H9 (cell line): ENCODE results near the gene ACTL7A. TPM values are rescaled to one million over a fixed set of nuclear protein-coding genes. Genes with fewer than 3 reads are reported as not detected.

Source experiments
- DNase-seq: peaks from one replicate; pipeline ENCODE4 v3.0.0-alpha.2; 2017
- H2AFZ ChIP-seq: one replicate; pipeline ENCODE4 v1.6.1; 2013; ENCODE audit warnings: mild to moderate bottlenecking, low read length, control low read depth, moderate library complexity
- H2AK5ac ChIP-seq: 2 replicates; pipeline ENCODE4 v1.6.1; 2013; ENCODE audit warnings: low read length, control low read depth, mixed read lengths; ENCODE audit not compliant: insufficient read length
- H2BK120ac ChIP-seq: one replicate; pipeline ENCODE4 v1.6.1; 2013; ENCODE audit warnings: low read depth, mild to moderate bottlenecking, low read length, control low read depth, inconsistent platforms; ENCODE audit not compliant: poor library complexity, severe bottlenecking
- H2BK12ac ChIP-seq: 2 replicates; pipeline ENCODE4 v1.6.1; 2013; ENCODE audit warnings: low read length, control low read depth, mixed read lengths, low read depth; ENCODE audit not compliant: insufficient read length
- H2BK15ac ChIP-seq: 2 replicates; pipeline ENCODE4 v1.6.1; 2013; ENCODE audit warnings: low read depth, low read length, control low read depth
- H2BK20ac ChIP-seq: one replicate; pipeline ENCODE4 v1.6.1; 2013; ENCODE audit warnings: low read depth, mild to moderate bottlenecking, low read length, control low read depth, inconsistent platforms; ENCODE audit not compliant: poor library complexity, severe bottlenecking
- H2BK5ac ChIP-seq: 2 replicates; pipeline ENCODE4 v1.6.1; 2013; ENCODE audit warnings: low read length, control low read depth, mixed read lengths; ENCODE audit not compliant: insufficient read length
- H3K14ac ChIP-seq: 2 replicates; pipeline ENCODE4 v1.6.1; 2013; ENCODE audit warnings: low read length, control low read depth; ENCODE audit not compliant: insufficient read depth
- H3K18ac ChIP-seq: 2 replicates; pipeline ENCODE4 v1.6.1; 2013; ENCODE audit warnings: low read depth, mild to moderate bottlenecking, mixed read lengths, low read length, control low read depth; ENCODE audit not compliant: insufficient read length
- H3K23ac ChIP-seq: 2 replicates; pipeline ENCODE4 v1.6.1; 2013; ENCODE audit warnings: low read length, control low read depth, mixed read lengths, low read depth; ENCODE audit not compliant: insufficient read length
- H3K23me2 ChIP-seq: 2 replicates; pipeline ENCODE4 v1.6.1; 2013; ENCODE audit warnings: low read depth, mild to moderate bottlenecking, mixed read lengths, low read length, control low read depth; ENCODE audit not compliant: insufficient read length, poor library complexity, severe bottlenecking
- H3K27ac ChIP-seq: 2 replicates; pipeline ENCODE4 v1.5.1; 2013; ENCODE audit warnings: low read length, control low read depth, mixed read lengths, low read depth; ENCODE audit not compliant: insufficient read length
- H3K27me3 ChIP-seq: 2 replicates; pipeline ENCODE4 v1.6.1; 2013; ENCODE audit warnings: low read length, control low read depth, inconsistent platforms; ENCODE audit not compliant: insufficient read depth
- H3K4ac ChIP-seq: 2 replicates; pipeline ENCODE4 v1.6.1; 2013; ENCODE audit warnings: low read depth, mild to moderate bottlenecking, control low read depth, inconsistent platforms, low read length, moderate library complexity
- H3K4me1 ChIP-seq: 2 replicates; pipeline ENCODE4 v1.6.1; 2013; ENCODE audit warnings: low read length, control low read depth, inconsistent platforms; ENCODE audit not compliant: insufficient read depth
- H3K4me2 ChIP-seq: 2 replicates; pipeline ENCODE4 v1.6.1; 2013; ENCODE audit warnings: low read length, control low read depth, mixed read lengths; ENCODE audit not compliant: insufficient read length, insufficient read depth
- H3K56ac ChIP-seq: 2 replicates; pipeline ENCODE4 v1.6.1; 2013; ENCODE audit warnings: low read depth, mild to moderate bottlenecking, mixed read lengths, low read length, control low read depth; ENCODE audit not compliant: insufficient read length
- H3K79me1 ChIP-seq: 2 replicates; pipeline ENCODE4 v1.6.1; 2013; ENCODE audit warnings: low read depth, mild to moderate bottlenecking, moderate library complexity, low read length, control low read depth, inconsistent platforms; ENCODE audit not compliant: insufficient read depth, poor library complexity, severe bottlenecking
- H3K79me2 ChIP-seq: 2 replicates; pipeline ENCODE4 v1.6.1; 2013; ENCODE audit warnings: low read length, control low read depth, inconsistent platforms; ENCODE audit not compliant: insufficient read depth
- H3K9ac ChIP-seq: 2 replicates; pipeline ENCODE4 v1.6.1; 2013; ENCODE audit warnings: low read length, control low read depth, mixed read lengths; ENCODE audit not compliant: insufficient read length; ENCODE audit errors: extremely low read depth
- H3K9me3 ChIP-seq: one replicate; pipeline ENCODE4 v1.6.1; 2013; ENCODE audit warnings: low read depth, low read length, inconsistent platforms; ENCODE audit not compliant: control insufficient read depth
- H3T11ph ChIP-seq: one replicate; pipeline ENCODE4 v1.6.1; 2013; ENCODE audit warnings: mild to moderate bottlenecking, low read length, control low read depth, inconsistent platforms
- H4K20me1 ChIP-seq: one replicate; pipeline ENCODE4 v1.6.1; 2013; ENCODE audit not compliant: control insufficient read depth, insufficient read length, insufficient read depth
- H4K5ac ChIP-seq: 2 replicates; pipeline ENCODE4 v1.6.1; 2013; ENCODE audit warnings: low read depth, mild to moderate bottlenecking, mixed read lengths, low read length, control low read depth; ENCODE audit not compliant: insufficient read length
- H4K8ac ChIP-seq: replicated peaks from 2 replicates; pipeline ENCODE4 v1.6.1; 2013; ENCODE audit warnings: low read length, control low read depth, mixed read lengths, low read depth; ENCODE audit not compliant: insufficient read length
- H4K91ac ChIP-seq: 2 replicates; pipeline ENCODE4 v1.6.1; 2013; ENCODE audit warnings: low read depth, mild to moderate bottlenecking, moderate library complexity, mixed read lengths, low read length, control low read depth; ENCODE audit not compliant: insufficient read length
- H3K27ac Mint-ChIP-seq, 3 experiments: 2 replicates in 2 of 3; 3 replicates in 1 of 3; pipeline ENCODE4 v1.8.0; 2020 to 2021; ENCODE audit warnings: mixed read lengths in 3 of 3, mild to moderate bottlenecking in 1 of 3, moderate library complexity in 1 of 3
- H3K27me3 Mint-ChIP-seq: 2 replicates; pipeline ENCODE4 v1.8.0; 2021; ENCODE audit warnings: low read depth, mild to moderate bottlenecking, moderate library complexity, mixed read lengths
- H3K36me3 Mint-ChIP-seq, 3 experiments: 2 replicates in 2 of 3; 3 replicates in 1 of 3; pipeline ENCODE4 v1.8.0; 2020 to 2021; ENCODE audit warnings: low read depth in 3 of 3, mixed read lengths in 3 of 3; ENCODE audit not compliant: insufficient read depth in 1 of 3
- H3K4me1 Mint-ChIP-seq, 2 experiments: 2 replicates each; pipeline ENCODE4 v1.8.0; 2020; ENCODE audit warnings: mixed read lengths in 2 of 2
- H3K4me3 Mint-ChIP-seq, 2 experiments: 2 replicates in 1 of 2; 3 replicates in 1 of 2; pipeline ENCODE4 v1.8.0; 2020 to 2021; ENCODE audit warnings: mild to moderate bottlenecking in 2 of 2, mixed read lengths in 2 of 2, moderate library complexity in 1 of 2
- H3K9me3 Mint-ChIP-seq, 2 experiments: 2 replicates in 1 of 2; 3 replicates in 1 of 2; pipeline ENCODE4 v1.8.0; 2020; ENCODE audit warnings: mild to moderate bottlenecking in 2 of 2, mixed read lengths in 2 of 2, moderate library complexity in 1 of 2
- WGBS: extraction: QIAGEN DNeasy Blood & Tissue Kit; methylation state at CpG from one replicate; pipeline ENCODE4 v1.1.7; 2013; ENCODE audit warnings: missing lambda C conversion rate, low lambda C conversion rate, mixed read lengths; ENCODE audit not compliant: insufficient read length; ENCODE audit errors: extremely low coverage; 5-methylcytosine and 5-hydroxymethylcytosine counted together
- total RNA-seq: library from RNA; stranded (reverse); gene quantifications from 2 replicates; pipeline ENCODE4 v1.2.1, GENCODE V29; 2021
- TF ChIP-seq, protein P1 (sequence below): fragments of 200-600 bp; sonication (generic); conservative IDR thresholded peaks from 3 replicates; pipeline ENCODE4 v1.8.0; 2021; ENCODE audit warnings: antibody characterized with exemption, mild to moderate bottlenecking

Gene ACTL7A
- total RNA-seq, 1 experiment from 2014 or later: not detected

DNA sequence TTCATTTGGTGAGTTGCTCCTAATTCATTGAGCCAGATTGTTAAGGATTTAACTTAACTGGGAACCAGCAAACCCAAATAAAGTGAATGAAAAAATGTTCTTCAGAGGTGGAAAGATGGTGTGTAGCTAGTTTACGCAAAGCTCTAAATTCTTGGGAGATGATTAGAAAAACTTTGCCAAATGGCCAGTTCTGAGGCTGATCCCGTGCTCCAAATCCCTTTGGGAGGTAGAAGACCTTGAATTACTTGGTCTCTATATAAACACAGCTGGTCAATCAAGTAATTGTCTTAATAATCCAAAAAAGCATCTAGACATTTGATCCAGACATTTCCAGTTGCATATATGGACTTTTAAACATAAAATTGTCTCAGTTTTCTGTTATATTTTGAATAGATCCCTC, 17.7 kb upstream of the ACTL7A start:
- no peaks in the 10 kb centered on the region for H3K36me3 Mint-ChIP-seq

More for the DNA sequence above, 17.7 kb upstream of the ACTL7A start:
- Histone ChIP-seq H3K14ac (no peak overlapping the region), H2BK20ac (no peak overlapping the region), H4K8ac (no peak overlapping the region), H3K4me2 (no peak overlapping the region), H3T11ph (no peak overlapping the region), H4K91ac (no peak overlapping the region), H2AFZ (no peak overlapping the region), H3K23me2 (no peaks in the 10 kb centered on the region), H3K4ac (no peak overlapping the region), H2BK120ac (no peak overlapping the region), H3K27ac (no peak overlapping the region), H2BK15ac (no peak overlapping the region), H3K18ac (no peak overlapping the region), H3K9me3 (no peaks in the 10 kb centered on the region), H3K79me2 (no peaks in the 10 kb centered on the region), H3K79me1 (no peaks in the 10 kb centered on the region), H4K5ac (no peak overlapping the region), H4K20me1 (no peaks in the 10 kb centered on the region), H3K56ac (no peak overlapping the region), H3K9ac (no peak overlapping the region), H2BK5ac (no peak overlapping the region), H3K27me3 (no peaks in the 10 kb centered on the region), H2BK12ac (no peak overlapping the region), H3K4me1 (no peaks in the 10 kb centered on the region), H3K23ac (no peak overlapping the region), H2AK5ac (no peak overlapping the region)
- Mint-ChIP-seq H3K4me3 (no peak overlapping the region), H3K4me1 (peaks cover 4 to 8% of the 10 kb centered on the region in 2 experiments), H3K27me3 (peaks cover 3% of the 10 kb centered on the region), H3K27ac (no peak overlapping the region), H3K9me3 (peaks cover 3% of the 10 kb centered on the region in 2 experiments; a peak in 2 of 5 replicates)
- TF ChIP-seq, protein P1, sequence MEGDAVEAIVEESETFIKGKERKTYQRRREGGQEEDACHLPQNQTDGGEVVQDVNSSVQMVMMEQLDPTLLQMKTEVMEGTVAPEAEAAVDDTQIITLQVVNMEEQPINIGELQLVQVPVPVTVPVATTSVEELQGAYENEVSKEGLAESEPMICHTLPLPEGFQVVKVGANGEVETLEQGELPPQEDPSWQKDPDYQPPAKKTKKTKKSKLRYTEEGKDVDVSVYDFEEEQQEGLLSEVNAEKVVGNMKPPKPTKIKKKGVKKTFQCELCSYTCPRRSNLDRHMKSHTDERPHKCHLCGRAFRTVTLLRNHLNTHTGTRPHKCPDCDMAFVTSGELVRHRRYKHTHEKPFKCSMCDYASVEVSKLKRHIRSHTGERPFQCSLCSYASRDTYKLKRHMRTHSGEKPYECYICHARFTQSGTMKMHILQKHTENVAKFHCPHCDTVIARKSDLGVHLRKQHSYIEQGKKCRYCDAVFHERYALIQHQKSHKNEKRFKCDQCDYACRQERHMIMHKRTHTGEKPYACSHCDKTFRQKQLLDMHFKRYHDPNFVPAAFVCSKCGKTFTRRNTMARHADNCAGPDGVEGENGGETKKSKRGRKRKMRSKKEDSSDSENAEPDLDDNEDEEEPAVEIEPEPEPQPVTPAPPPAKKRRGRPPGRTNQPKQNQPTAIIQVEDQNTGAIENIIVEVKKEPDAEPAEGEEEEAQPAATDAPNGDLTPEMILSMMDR: no peak
- no CpG with 5 or more reads among the region's 2 CpGs for WGBS
- DNase-seq: no peak
